NCI-H2107 treated with DMSO at 0.1 percent for 48 hours (cell line): ENCODE results near the gene MSANTD7.

Experiments used
- DNase-seq: peaks from one replicate; lab custom pipeline; 2025; ENCODE audit not compliant: unreplicated experiment; lab: John Stamatoyannopoulos, UW

MSANTD7 gene

GRCh38 chr10:14880229-14880628 is 42.1 kb downstream of the MSANTD7 start:
- DNase-seq, result no peak

- DNase-seq, result no peak
These were observed 46.0 kb downstream of the MSANTD7 start for GRCh38 chr10:14884082-14884481.
